ENCODE data around the gene KCTD18.

KCTD18 gene

GRCh38 chr2:200488169-200488568 is 21.7 kb downstream of the KCTD18 start:
- DNase-seq (ENCODE audit: low read depth, low spot score) = no peak
- Histone ChIP-seq H3K36me3 (ENCODE audit: control insufficient read depth, insufficient read depth, low read length) (no peaks in the 10 kb centered on the region), H3K27me3 (ENCODE audit: control insufficient read depth, insufficient read depth, low read length) (no peaks in the 10 kb centered on the region), H3K4me1 (ENCODE audit: control insufficient read depth, insufficient read depth, low read length) (no peaks in the 10 kb centered on the region), H3K27ac (ENCODE audit: low read length) (no peak overlapping the region), H3K9me3 (ENCODE audit: control insufficient read depth, insufficient read depth, low read length) (no peaks in the 10 kb centered on the region), H3K4me3 (ENCODE audit: low read length) (no peak overlapping the region)
- no CpG with 5 or more reads among the region's 4 CpGs for WGBS (ENCODE audit: insufficient coverage, insufficient read length)

DNA sequence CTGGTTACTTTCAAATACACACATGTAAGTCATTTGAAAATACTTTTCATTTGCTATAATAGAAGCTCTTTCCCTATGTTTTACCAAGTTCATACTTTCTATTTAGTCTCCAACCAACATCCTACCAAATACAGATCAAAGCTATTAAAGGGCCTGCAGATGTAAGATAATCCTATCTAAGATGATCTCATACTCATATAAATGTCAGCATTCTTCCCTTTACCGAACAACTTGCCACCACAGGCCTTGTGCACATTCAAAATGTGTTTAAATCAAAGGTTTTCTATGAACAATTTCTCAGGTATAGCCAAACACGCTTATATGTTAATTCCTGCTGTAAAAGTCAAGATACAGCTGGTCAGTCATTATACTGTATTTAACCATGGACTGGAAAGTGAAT is 23.3 kb downstream of the KCTD18 start:
- no peak for DNase-seq (ENCODE audit: low read depth, low spot score)
- Histone ChIP-seq H3K4me1 (ENCODE audit: control insufficient read depth, insufficient read depth, low read length) (no peaks in the 10 kb centered on the region), H3K36me3 (ENCODE audit: control insufficient read depth, insufficient read depth, low read length) (no peaks in the 10 kb centered on the region), H3K27ac (ENCODE audit: low read length) (no peak overlapping the region), H3K4me3 (ENCODE audit: low read length) (no peak overlapping the region), H3K27me3 (ENCODE audit: control insufficient read depth, insufficient read depth, low read length) (no peaks in the 10 kb centered on the region), H3K9me3 (ENCODE audit: control insufficient read depth, insufficient read depth, low read length) (no peaks in the 10 kb centered on the region)
- no CpG with 5 or more reads among the region's 2 CpGs for WGBS (ENCODE audit: insufficient coverage, insufficient read length)

DNA sequence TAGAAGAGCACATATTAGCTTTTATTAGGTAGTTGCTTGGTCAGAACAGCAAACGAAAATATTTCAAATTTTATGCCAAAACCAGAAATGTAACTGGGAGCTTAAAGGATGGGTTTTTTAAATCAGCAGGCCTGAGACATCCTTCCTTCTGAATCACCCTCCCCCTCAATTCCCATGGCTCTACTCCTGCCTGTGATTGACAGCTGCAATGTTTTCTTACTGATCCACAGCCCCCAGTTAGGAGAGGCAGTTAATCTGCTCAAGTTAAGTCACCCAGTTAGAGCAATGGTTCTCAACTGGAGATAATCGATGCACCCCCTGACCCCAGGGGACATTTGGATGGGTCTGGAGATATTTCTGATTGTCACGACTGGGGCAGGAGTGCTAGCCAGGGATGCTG is 24.9 kb downstream of the KCTD18 start:
- Histone ChIP-seq H3K36me3 (ENCODE audit: control insufficient read depth, insufficient read depth, low read length) (no peaks in the 10 kb centered on the region), H3K4me3 (ENCODE audit: low read length) (no peak overlapping the region), H3K4me1 (ENCODE audit: control insufficient read depth, insufficient read depth, low read length) (no peaks in the 10 kb centered on the region), H3K9me3 (ENCODE audit: control insufficient read depth, insufficient read depth, low read length) (no peaks in the 10 kb centered on the region), H3K27ac (ENCODE audit: low read length) (no peak overlapping the region), H3K27me3 (ENCODE audit: control insufficient read depth, insufficient read depth, low read length) (no peaks in the 10 kb centered on the region)
- no peak for DNase-seq (ENCODE audit: low read depth, low spot score)
- WGBS (ENCODE audit: insufficient coverage, insufficient read length) = no CpG with 5 or more reads among the region's 3 CpGs

DNA sequence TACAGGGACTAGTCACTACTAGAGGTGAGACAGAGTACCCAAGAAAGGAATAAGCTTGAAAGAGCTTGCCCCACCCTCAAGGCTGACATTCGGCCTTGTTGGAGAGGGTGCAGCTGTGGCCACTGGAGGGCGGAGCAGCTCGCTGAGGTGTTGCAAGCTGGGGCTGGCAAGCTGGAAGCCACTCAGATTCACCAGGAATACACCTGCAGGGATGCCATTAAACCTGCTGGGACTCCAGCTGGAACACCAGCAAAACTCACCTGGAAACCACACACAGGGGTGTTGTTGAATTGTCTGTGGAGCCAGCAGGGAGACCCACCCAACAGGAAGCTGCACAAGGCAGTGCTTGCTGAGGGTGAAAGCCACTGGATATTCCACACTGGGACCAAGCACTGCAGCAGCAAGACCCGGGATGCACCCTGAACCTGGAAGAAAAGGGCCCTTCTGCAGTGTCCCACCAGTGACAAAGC is 26.1 kb downstream of the KCTD18 start:
- Histone ChIP-seq H3K4me3 (ENCODE audit: low read length) (no peak overlapping the region), H3K4me1 (ENCODE audit: control insufficient read depth, insufficient read depth, low read length) (no peaks in the 10 kb centered on the region), H3K27me3 (ENCODE audit: control insufficient read depth, insufficient read depth, low read length) (no peaks in the 10 kb centered on the region), H3K9me3 (ENCODE audit: control insufficient read depth, insufficient read depth, low read length) (no peaks in the 10 kb centered on the region), H3K27ac (ENCODE audit: low read length) (no peak overlapping the region), H3K36me3 (ENCODE audit: control insufficient read depth, insufficient read depth, low read length) (0 out of 2 replicates have a peak, but pooled peaks cover 2% of the 10 kb centered on the region)
- peak; percentile 52 for DNase-seq (ENCODE audit: low read depth, low spot score)
- WGBS (ENCODE audit: insufficient coverage, insufficient read length) = no CpG with 5 or more reads among the region's 4 CpGs

DNA sequence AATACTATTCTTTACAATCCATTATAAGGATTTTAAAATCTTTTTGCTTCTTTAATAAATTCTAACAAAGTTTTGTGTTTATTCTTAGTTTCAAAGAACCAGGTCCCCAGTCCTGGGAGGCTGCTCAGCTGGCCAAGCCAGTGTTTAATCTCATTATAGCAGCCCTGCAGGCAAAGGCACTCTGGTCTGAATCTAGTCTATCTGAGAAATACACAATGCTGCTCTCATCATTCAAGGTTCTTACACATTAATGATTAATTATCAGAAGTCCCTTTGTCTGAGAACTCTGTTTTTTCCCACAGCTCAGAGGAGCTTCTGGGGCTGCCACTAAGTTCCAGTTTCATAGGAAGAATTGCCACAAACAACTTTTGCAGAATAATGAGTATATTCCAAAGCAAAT is 27.7 kb downstream of the KCTD18 start:
- no peak overlapping the region for H3K27ac ChIP-seq (ENCODE audit: low read length)
- H3K9me3 ChIP-seq (ENCODE audit: control insufficient read depth, insufficient read depth, low read length) = no peaks in the 10 kb centered on the region
- H3K27me3 ChIP-seq (ENCODE audit: control insufficient read depth, insufficient read depth, low read length) = no peaks in the 10 kb centered on the region
- H3K4me1 ChIP-seq (ENCODE audit: control insufficient read depth, insufficient read depth, low read length) = no peaks in the 10 kb centered on the region
- no peak for DNase-seq (ENCODE audit: low read depth, low spot score)
- H3K36me3 ChIP-seq (ENCODE audit: control insufficient read depth, insufficient read depth, low read length) = peaks cover 6% of the 10 kb centered on the region; the same call in 1 of the 2 replicates
- no peak overlapping the region for H3K4me3 ChIP-seq (ENCODE audit: low read length)

DNA sequence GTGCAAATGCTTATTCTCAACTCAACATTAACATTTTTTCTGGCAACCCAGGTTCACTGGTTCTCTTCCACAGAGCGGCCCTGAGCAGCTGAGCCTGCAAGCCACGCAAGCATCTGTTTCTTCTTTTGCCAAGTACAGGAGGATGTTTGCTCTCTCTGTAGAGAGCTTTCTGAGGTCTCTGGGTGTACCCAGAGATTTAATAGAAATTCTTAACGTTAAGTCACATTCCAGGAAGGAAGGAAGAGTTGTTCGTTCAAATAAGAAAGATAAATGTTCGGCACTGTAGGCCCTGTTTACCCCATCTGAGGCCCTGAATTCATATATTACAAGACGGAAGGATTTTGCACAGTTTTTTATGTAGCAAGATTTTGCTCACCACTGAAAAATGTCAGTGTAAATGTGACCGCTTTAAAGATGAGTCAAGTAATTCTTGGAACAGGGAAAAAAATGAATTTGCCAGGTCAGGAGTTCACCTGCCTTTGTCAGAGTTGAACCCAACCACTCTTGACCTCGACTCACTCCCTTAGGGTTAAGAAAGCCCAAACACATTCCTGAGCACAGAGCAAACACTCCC is 30.1 kb downstream of the KCTD18 start:
- no peak overlapping the region for H3K4me3 ChIP-seq (ENCODE audit: low read length)
- no peak for DNase-seq (ENCODE audit: low read depth, low spot score)
- H3K27ac ChIP-seq (ENCODE audit: low read length) = no peak overlapping the region
- H3K36me3 ChIP-seq (ENCODE audit: control insufficient read depth, insufficient read depth, low read length) = peaks cover 12% of the 10 kb centered on the region; the same call in 1 of the 2 replicates
- no peaks in the 10 kb centered on the region for H3K4me1 ChIP-seq (ENCODE audit: control insufficient read depth, insufficient read depth, low read length)
- WGBS (ENCODE audit: insufficient coverage, insufficient read length) = no CpG with 5 or more reads among the region's 8 CpGs
- no peaks in the 10 kb centered on the region for H3K27me3 ChIP-seq (ENCODE audit: control insufficient read depth, insufficient read depth, low read length)
- no peaks in the 10 kb centered on the region for H3K9me3 ChIP-seq (ENCODE audit: control insufficient read depth, insufficient read depth, low read length)

DNA sequence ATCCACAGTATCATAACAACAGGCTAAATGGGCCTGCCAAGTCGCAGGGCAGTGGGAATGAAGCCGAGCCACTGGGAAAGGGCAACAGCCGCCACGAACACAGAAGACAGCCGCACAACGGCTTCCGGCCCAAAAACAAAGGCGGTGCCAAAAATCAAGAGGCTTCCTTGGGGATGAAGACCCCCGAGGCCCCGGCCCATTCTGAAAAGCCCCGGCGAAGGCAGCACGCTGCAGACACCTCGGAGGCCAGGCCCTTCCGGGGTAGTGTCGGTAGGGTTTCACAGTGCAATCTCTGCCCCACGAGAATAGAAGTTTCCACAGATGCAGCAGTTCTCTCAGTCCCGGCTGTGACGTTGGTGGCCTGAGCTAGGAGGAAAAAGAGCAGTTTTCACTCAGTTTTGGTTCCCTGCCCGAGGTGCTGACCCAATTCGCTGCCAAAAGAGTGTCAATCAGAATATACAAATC is 32.2 kb downstream of the KCTD18 start:
- Histone ChIP-seq H3K9me3 (ENCODE audit: control insufficient read depth, insufficient read depth, low read length) (no peaks in the 10 kb centered on the region), H3K4me1 (ENCODE audit: control insufficient read depth, insufficient read depth, low read length) (no peaks in the 10 kb centered on the region), H3K36me3 (ENCODE audit: control insufficient read depth, insufficient read depth, low read length) (peaks cover 19% of the 10 kb centered on the region), H3K4me3 (ENCODE audit: low read length) (no peak overlapping the region), H3K27me3 (ENCODE audit: control insufficient read depth, insufficient read depth, low read length) (no peaks in the 10 kb centered on the region), H3K27ac (ENCODE audit: low read length) (no peak overlapping the region)
- WGBS (ENCODE audit: insufficient coverage, insufficient read length) = no CpG with 5 or more reads among the region's 21 CpGs
- DNase-seq (ENCODE audit: low read depth, low spot score) = no peak

DNA sequence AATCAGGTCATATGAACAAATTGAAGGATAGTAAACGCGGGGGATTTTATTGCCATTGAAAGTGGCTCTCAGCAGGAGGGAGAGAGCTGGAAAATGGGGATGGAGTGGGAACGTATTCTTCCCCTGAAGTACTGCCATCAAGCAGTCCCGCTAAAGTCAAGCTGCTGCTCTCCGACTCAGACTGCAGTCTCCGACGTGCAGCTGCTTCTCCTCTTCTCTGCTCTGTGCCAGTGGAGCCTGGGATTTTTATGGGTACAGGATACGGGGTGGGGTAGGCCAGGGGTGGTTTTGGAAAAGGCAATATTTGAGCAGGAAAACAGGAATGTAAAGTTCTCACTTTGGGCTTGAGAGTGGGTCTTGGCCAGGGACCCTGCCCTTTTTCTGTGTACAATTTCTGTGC is 33.0 kb downstream of the KCTD18 start:
- peaks cover 24% of the 10 kb centered on the region for H3K36me3 ChIP-seq (ENCODE audit: control insufficient read depth, insufficient read depth, low read length)
- no peaks in the 10 kb centered on the region for H3K27me3 ChIP-seq (ENCODE audit: control insufficient read depth, insufficient read depth, low read length)
- no peaks in the 10 kb centered on the region for H3K9me3 ChIP-seq (ENCODE audit: control insufficient read depth, insufficient read depth, low read length)
- no peak for DNase-seq (ENCODE audit: low read depth, low spot score)
- H3K4me1 ChIP-seq (ENCODE audit: control insufficient read depth, insufficient read depth, low read length) = no peaks in the 10 kb centered on the region
- WGBS (ENCODE audit: insufficient coverage, insufficient read length) = no CpG with 5 or more reads among the region's 8 CpGs
- no peak overlapping the region for H3K27ac ChIP-seq (ENCODE audit: low read length)
- H3K4me3 ChIP-seq (ENCODE audit: low read length) = no peak overlapping the region

- WGBS (ENCODE audit: insufficient coverage, insufficient read length) = no CpG with 5 or more reads among the region's 4 CpGs
- Histone ChIP-seq H3K27me3 (ENCODE audit: control insufficient read depth, insufficient read depth, low read length) (no peaks in the 10 kb centered on the region), H3K36me3 (ENCODE audit: control insufficient read depth, insufficient read depth, low read length) (peaks cover 28% of the 10 kb centered on the region), H3K27ac (ENCODE audit: low read length) (no peak overlapping the region), H3K4me3 (ENCODE audit: low read length) (no peak overlapping the region), H3K9me3 (ENCODE audit: control insufficient read depth, insufficient read depth, low read length) (no peaks in the 10 kb centered on the region), H3K4me1 (ENCODE audit: control insufficient read depth, insufficient read depth, low read length) (no peaks in the 10 kb centered on the region)
- DNase-seq (ENCODE audit: low read depth, low spot score) = no peak
These were observed 34.1 kb downstream of the KCTD18 start for GRCh38 chr2:200475795-200476194.

DNA sequence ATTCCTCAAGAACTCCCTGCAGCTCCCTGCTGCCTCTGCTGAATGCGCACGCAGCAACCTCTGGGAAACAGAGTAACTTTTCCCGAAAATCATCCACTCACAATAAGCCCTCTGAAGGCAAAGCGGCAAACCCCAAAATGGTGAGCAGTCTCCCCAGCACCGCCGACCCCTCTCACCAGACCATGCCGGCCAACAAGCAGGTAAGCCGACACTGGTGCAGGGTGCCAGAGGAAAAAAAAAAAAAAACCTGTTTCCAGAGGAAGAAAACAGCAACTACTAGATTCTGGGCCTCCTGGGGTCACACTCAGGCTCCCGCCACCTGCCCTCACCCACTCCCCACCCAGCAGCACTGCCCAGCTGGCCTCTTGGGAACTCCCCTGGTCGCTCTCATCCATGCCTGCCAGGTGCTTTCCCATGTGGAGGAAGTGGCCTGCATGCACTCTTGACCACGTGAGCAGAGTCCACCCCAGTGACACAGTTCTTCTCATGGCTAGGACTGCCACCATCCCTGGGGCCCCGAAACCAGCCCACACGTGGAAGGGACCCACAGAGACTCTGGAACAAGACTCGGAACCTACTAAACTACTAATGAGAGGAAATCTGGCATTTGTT is 36.9 kb downstream of the KCTD18 start:
- Histone ChIP-seq H3K36me3 (ENCODE audit: control insufficient read depth, insufficient read depth, low read length) (peaks cover 41% of the 10 kb centered on the region), H3K9me3 (ENCODE audit: control insufficient read depth, insufficient read depth, low read length) (no peaks in the 10 kb centered on the region), H3K27ac (ENCODE audit: low read length) (no peak overlapping the region), H3K4me3 (ENCODE audit: low read length) (no peak overlapping the region), H3K4me1 (ENCODE audit: control insufficient read depth, insufficient read depth, low read length) (no peaks in the 10 kb centered on the region), H3K27me3 (ENCODE audit: control insufficient read depth, insufficient read depth, low read length) (no peaks in the 10 kb centered on the region)
- no peak for DNase-seq (ENCODE audit: low read depth, low spot score)
- WGBS (ENCODE audit: insufficient coverage, insufficient read length) = no CpG with 5 or more reads among the region's 14 CpGs

Measured in iPS DF 6.9 (cell line).